Tibial nerve (tissue), 4 donors: ENCODE results near the gene DRC1. TPM values are rescaled to one million over a fixed set of nuclear protein-coding genes. Genes with fewer than 3 reads are reported as not detected.

Source experiments
- DNase-seq, 2 donors: peaks; one replicate each; pipeline ENCODE4 v3.0.0-alpha.2; 2019; ENCODE audit warnings: low spot score in 2 of 2
- H3K27ac ChIP-seq, 4 donors: fragments of 200-600 bp; sonication (generic) in 3 of 4; one replicate each; pipeline ENCODE4 v1.5.1; 2017 to 2019; ENCODE audit warnings: mild to moderate bottlenecking in 1 of 4
- H3K27me3 ChIP-seq, 2 donors: fragments of 200-600 bp; sonication (generic) in 1 of 2; one replicate each; pipeline versions ENCODE4 v1.5.1 to v1.6.0; 2017 to 2019
- H3K36me3 ChIP-seq, 3 donors: fragments of 200-600 bp; sonication (generic); one replicate each; pipeline ENCODE4 v1.5.1; 2018 to 2019
- H3K4me1 ChIP-seq, 4 donors: fragments of 200-600 bp; sonication (generic) in 3 of 4; one replicate each; pipeline ENCODE4 v1.5.1; 2017 to 2019
- H3K4me3 ChIP-seq, 4 donors: fragments of 200-600 bp; sonication (generic) in 3 of 4; one replicate each; pipeline ENCODE4 v1.5.1; 2017 to 2019; ENCODE audit warnings: mild to moderate bottlenecking in 1 of 4, moderate library complexity in 1 of 4
- H3K9me3 ChIP-seq, 4 donors: fragments of 200-600 bp; sonication (generic) in 3 of 4; one replicate each; pipeline ENCODE4 v1.5.1; 2017 to 2019
- CTCF ChIP-seq, 5 experiments: fragments of 200-600 bp in 3 of 5; fragments of 450-650 bp in 2 of 5; sonication (generic) in 3 of 5; IDR thresholded peaks; one replicate each; pipeline ENCODE4 v1.5.1; 2016 to 2019; ENCODE audit warnings: antibody characterized with exemption in 5 of 5, mild to moderate bottlenecking in 3 of 5, moderate library complexity in 2 of 5
- EP300 ChIP-seq, 2 donors: sonication (generic); formaldehyde crosslinking; IDR thresholded peaks; one replicate each; pipeline ENCODE4 v1.6.1; 2017; ENCODE audit warnings: antibody characterized with exemption in 2 of 2, mild to moderate bottlenecking in 1 of 2
- POLR2A ChIP-seq, 2 donors: fragments of 450-650 bp; IDR thresholded peaks; one replicate each; pipeline ENCODE4 v1.6.1; 2017; ENCODE audit warnings: antibody characterized with exemption in 2 of 2, mild to moderate bottlenecking in 2 of 2, moderate library complexity in 2 of 2
- WGBS, 2 donors: methylation state at CpG; one replicate each; pipeline ENCODE4 v1.1.5; 2018; 5-methylcytosine and 5-hydroxymethylcytosine counted together
- total RNA-seq, 4 donors: library from RNA; depleted of rRNA; stranded (reverse); fragments of >200 nt; gene quantifications; one replicate each; pipeline ENCODE4 v1.1.0, GENCODE V29; 2016

Gene DRC1
- total RNA-seq, 4 donors from 2014 or later: 0.22 to 5.7 (median 1.7) TPM

GRCh38 chr2:26438926-26439325 lies 37.2 kb downstream of the DRC1 start:
- WGBS, 2 donors: 80 to 85% methylated on average over 5 of the region's 5 CpGs
- Histone ChIP-seq H3K4me3 (no peak overlapping the region), H3K4me1 (peaks cover 0 to 6% (median 0%) of the 10 kb centered on the region in 4 donors), H3K9me3 (no peaks in the 10 kb centered on the region), H3K36me3 (no peaks in the 10 kb centered on the region), H3K27me3 (no peaks in the 10 kb centered on the region), H3K27ac (no peak overlapping the region)
- no peak for DNase-seq
- no peak for TF ChIP-seq POLR2A (IDR thresholded peaks at IDR 0.05)
- no peak for TF ChIP-seq CTCF (IDR thresholded peaks at IDR 0.05)
- TF ChIP-seq EP300 (IDR thresholded peaks at IDR 0.05): no peak

- no peak overlapping the region for H3K27ac ChIP-seq
- no peak for DNase-seq
- H3K4me1 ChIP-seq: no peaks in the 10 kb centered on the region
- no peak for TF ChIP-seq POLR2A (IDR thresholded peaks at IDR 0.05)
- TF ChIP-seq EP300 (IDR thresholded peaks at IDR 0.05): no peak
- no peak for TF ChIP-seq CTCF (IDR thresholded peaks at IDR 0.05)
- no peaks in the 10 kb centered on the region for H3K9me3 ChIP-seq
- H3K27me3 ChIP-seq: no peaks in the 10 kb centered on the region
- WGBS, 2 donors: 93 to 96% methylated on average over 2 of the region's 2 CpGs
- H3K4me3 ChIP-seq: no peak overlapping the region
- no peaks in the 10 kb centered on the region for H3K36me3 ChIP-seq
These were observed 40.6 kb downstream of the DRC1 start for GRCh38 chr2:26442301-26442700.

- WGBS, 2 donors: 71 to 73% methylated on average over 3 of the region's 3 CpGs
- no peak overlapping the region for H3K27ac ChIP-seq
- H3K4me1 ChIP-seq: no peaks in the 10 kb centered on the region
- no peak for TF ChIP-seq EP300 (IDR thresholded peaks at IDR 0.05)
- no peak for TF ChIP-seq POLR2A (IDR thresholded peaks at IDR 0.05)
- TF ChIP-seq CTCF (IDR thresholded peaks at IDR 0.05): no peak
- no peak overlapping the region for H3K4me3 ChIP-seq
- H3K27me3 ChIP-seq: no peaks in the 10 kb centered on the region
- no peaks in the 10 kb centered on the region for H3K36me3 ChIP-seq
- H3K9me3 ChIP-seq: no peaks in the 10 kb centered on the region
- no peak for DNase-seq
These were observed 41.0 kb downstream of the DRC1 start for GRCh38 chr2:26442707-26443106.

- WGBS, 2 donors: 80 to 90% methylated on average over 7 of the region's 7 CpGs
These were observed 42.5 kb downstream of the DRC1 start for GRCh38 chr2:26444236-26444635.

GRCh38 chr2:26448651-26449050 lies 46.9 kb downstream of the DRC1 start:
- H3K27ac ChIP-seq: no peak overlapping the region
- no peak for TF ChIP-seq EP300 (IDR thresholded peaks at IDR 0.05)
- no peak for TF ChIP-seq POLR2A (IDR thresholded peaks at IDR 0.05)
- no peak for TF ChIP-seq CTCF (IDR thresholded peaks at IDR 0.05)

More at GRCh38 chr2:26444236-26444635, 42.5 kb downstream of the DRC1 start:
- H3K27me3 ChIP-seq: no peaks in the 10 kb centered on the region
- no peak for DNase-seq
- H3K36me3 ChIP-seq: no peaks in the 10 kb centered on the region
- no peaks in the 10 kb centered on the region for H3K4me1 ChIP-seq
- no peak overlapping the region for H3K4me3 ChIP-seq
- no peaks in the 10 kb centered on the region for H3K9me3 ChIP-seq
- TF ChIP-seq POLR2A (IDR thresholded peaks at IDR 0.05) (no peak), EP300 (IDR thresholded peaks at IDR 0.05) (no peak)
- no peak overlapping the region for H3K27ac ChIP-seq

More at GRCh38 chr2:26448651-26449050, 46.9 kb downstream of the DRC1 start:
- no peaks in the 10 kb centered on the region for H3K4me1 ChIP-seq
- no peaks in the 10 kb centered on the region for H3K27me3 ChIP-seq
- 94 to 96% methylated on average over 8 to 9 of the region's 9 CpGs for WGBS, 2 donors
- no peaks in the 10 kb centered on the region for H3K36me3 ChIP-seq
- DNase-seq: no peak
- H3K9me3 ChIP-seq: no peaks in the 10 kb centered on the region
- no peak overlapping the region for H3K4me3 ChIP-seq
